HuH-7 (cell line): ENCODE data around the gene DENND2A.
"Not testable (repeated sequence)": the region's sequence is repeated elsewhere in the genome, so short reads cannot be mapped to it uniquely, and the experiment has no call there.

Source experiments
- DNase-seq: peaks from one replicate; pipeline ENCODE4 v3.0.0; 2011; ENCODE audit warnings: low spot score

The DENND2A gene

DNA sequence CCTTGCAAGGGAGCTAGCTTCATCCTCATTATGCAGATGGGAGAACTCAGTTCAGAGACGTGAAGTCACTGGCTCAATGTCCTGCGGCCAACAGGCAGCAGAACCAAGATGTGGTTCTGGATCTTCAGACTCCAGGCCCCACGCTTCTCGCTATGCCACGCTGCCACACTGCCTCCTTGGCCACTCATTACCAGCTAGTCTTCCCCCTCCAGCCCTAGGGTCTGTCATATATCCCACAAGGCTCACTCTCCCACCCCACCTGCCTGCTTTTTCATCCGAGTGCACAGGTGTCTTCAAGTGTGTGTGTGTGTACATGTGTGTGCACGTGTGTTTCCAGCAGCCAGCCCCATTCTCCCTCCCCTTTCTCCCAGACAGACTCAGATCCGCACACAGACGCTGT, 53.4 kb downstream of the DENND2A start:
- no peak for DNase-seq

DNA sequence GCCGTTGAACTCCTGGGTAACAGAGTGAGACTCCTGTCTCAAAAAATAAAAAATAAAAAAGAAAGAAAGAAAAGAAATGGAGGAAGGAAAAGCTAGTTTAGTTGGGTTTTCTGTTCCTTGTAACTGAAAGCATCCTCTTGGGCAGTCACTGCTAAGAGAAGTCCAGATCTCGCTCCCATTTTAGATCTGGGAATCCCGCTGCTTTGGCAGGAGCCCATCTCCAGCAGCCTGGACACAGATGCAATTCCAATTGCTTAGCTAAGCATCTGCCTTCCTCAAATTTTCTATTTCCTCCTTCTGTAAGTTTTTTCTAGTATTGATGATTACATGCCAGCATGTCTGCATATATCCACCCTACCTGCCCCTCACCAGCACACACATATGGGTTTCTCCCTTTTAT, 54.1 kb downstream of the DENND2A start:
- DNase-seq, result no peak

DNA sequence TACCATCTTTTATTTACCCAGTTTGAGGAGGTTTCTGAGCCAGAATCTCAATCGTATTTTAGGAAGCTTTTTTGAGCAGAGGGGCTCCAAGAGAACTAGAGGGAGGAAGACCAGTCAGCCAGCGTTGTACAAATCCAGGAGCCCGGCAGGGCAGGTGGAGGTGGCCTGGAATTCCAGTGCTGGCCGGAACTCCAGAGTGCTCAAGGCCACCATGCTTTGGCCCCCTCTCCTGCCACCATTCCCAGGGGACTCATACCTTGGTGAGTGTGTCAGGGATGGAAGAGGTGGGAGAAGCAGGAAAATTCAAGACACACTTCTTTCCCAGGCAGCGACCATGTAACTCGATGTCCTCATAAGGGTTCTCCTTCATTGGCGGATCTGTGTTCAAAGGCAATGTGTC, 55.3 kb downstream of the DENND2A start:
- DNase-seq, result no peak

DNA sequence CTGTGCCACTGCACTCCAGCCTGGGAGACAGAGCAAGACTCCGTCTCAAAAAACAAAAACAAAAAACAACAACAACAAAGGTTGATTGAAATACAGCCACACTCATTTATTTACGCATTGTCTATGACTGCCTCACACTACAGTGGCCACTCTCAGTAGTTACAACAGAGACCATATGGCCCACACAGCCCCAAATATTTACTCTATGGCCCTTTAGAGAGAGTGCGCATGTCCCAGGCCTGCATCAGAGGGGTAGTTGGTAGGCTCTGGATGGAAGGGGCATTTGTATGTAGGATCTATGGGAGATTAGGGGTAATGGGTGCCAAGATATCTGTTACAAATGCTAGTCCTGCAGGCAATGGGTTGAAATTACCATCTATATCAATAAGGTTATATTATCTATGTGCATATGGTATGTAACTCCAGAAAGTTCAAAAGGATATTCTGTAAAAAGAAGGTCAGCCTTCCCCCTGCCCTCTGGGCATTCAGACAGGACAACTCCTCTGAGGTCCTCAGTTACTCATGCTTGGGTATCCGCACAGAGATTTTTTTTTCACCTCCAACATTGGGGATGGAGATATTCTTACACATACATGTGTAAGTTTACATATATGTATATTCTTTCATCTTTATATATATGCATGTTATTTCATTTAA, 56.3 kb downstream of the DENND2A start:
- no peak for DNase-seq

DNA sequence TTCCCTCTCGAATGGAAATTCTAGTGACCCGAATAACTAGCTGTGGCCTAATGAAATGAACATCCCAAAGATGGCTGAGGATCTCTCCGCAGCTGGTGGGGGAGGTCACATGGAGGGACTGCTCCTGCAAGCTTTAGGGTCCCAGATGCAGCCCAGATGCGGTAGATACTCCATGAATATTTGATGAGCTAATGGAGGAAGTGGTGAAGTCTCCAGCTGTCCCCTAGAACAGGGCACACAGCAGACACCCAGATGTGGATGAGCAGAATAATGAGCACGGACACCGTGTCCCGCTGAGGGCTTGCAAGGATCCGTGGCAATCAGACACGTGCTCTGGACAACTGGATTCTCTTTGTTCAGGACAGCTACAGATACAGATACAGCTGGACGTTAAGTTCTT, 59.2 kb downstream of the DENND2A start:
- DNase-seq, result no peak

DNA sequence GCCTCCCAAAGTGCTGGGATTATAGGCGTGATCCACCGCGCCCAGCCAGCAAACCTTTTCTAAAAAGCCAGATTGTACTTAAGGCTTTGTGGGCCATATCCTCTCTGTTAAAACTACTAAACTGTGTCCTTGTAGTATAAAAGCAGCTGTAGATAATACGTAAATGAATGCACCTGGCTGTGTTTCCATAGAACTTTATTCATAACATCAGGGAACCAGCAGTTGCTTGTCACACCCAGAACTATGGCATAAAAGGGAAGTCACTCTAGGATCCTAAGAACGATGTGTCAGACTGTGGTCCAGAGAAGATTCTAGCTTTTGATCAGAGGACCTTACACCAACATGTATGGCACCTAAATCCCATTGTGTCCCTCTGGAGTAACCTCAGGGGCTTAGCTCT, 63.0 kb downstream of the DENND2A start:
- no peak for DNase-seq

DNA sequence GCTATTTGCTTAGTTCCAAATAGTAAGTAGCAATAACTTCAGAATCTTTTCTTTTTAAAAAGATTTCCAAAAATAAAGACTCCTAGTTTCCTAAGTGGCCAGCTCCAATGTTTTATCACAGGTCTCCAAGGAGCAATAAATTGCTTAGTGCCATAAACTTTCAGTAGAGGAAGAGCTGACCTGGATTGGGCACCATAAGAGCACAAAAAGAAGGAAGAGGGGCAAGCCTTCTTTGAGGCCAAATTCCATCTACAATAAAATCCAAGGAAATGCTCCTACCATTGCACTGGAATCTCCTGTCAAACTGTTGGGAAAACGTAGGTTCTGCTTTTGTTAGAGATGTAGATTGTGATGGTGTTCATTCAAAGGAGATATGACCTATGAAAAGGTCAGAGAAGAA, 64.0 kb downstream of the DENND2A start:
- DNase-seq, result no peak

DNA sequence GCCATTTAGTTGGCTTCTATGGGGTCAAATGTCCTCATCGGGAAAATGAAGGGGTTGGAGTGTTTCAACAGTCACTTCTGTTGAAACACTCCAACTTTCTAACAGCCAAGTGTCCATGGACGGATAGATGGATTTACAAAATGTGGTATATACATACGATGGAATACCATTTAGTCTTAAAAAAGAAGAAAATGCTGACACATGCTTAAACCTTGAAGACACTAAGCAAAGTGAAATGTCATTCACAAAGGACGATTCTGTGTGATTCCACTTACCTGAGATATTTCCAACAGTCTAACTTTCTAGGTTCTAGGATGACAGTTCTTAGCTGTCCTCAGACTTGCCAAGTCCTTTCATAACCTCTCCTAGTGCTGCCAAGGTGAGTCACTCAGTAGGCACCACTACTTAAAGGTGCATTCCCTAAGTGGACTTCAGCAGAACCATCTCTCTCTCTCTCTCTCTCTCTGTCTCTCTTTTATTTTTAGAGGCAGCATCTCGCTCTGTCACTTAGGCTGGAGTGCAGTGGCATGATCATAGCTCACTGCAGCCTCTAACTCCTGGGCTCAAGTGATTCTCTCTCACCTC, 69.0 kb downstream of the DENND2A start:
- DNase-seq, result no peak

DNA sequence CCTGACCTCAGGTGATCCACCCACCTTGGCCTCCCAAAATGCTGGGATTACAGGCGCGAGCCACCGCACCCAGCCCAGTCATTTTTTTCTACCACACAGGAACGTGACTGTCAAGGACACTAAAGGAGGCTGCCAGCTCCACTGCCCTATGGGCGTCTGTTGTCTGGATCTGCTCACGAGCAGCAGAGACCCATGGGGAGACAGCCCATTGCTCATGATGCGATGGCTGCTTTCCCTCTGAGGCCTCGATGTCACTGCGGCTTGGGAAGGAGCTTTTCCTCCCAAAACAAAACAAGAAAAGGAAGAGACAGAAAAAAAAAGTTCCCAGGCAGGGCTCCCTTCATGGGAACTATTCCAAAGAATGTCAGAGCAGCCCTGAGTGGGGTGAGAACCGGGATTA, 70.5 kb downstream of the DENND2A start:
- no peak for DNase-seq

DNA sequence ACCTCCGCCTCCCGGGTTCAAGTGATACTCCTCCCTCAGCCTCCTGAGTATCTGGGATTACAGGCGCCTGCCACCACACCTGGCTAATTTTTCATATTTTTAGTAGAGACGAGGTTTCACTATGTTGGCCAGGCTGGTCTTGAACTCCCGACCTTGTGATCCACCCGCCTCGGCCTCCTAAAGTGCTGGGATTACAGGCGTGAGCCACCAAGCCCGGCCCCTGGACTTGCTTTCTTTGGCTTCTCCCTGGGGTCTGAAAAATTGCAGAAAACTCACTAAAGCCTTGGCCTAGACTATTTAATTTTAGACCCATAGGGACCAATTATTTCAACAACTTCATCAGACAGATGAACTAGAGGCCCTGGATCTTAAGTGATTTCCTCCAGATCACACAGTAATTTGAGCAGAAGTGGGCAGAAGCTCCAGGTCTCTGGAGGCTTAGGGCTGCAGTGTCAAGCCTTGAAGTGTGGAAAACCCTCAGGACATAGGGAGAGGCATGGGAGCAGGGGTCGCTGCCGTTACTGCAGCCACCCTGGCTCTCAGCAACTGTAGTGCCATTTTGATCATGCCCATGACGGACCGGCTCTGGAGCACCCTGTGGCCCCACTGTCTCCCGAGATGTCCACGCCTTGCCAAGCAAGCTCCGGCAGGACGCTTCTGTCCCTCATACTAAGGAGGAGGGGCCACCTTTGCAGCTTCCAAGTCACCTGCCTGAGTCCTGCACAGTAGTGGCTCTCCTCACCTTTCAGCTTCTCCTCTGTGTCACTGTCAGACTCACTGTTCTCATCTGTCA, 72.4 kb downstream of the DENND2A start:
- DNase-seq, result no peak

DNA sequence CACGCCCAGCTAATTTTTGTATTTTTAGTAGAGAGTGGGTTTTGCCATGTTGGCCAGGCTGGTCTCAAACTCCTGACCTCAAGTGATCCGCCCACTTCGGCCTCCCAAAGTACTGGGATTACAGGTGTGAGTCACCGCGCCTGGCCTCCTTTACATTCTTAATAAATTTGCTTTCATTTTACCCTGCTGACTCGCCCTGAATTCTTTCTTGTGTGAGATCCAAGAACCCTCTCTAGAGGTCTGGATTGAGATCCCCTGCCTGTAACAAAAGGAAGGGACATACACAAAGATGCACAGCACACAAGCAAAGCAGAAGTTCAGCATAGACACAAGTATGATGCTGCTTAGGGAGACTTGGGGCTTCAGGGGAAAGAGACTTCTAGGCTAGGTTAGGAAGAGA, 74.4 kb downstream of the DENND2A start:
- DNase-seq, result not testable (repeated sequence)

DNA sequence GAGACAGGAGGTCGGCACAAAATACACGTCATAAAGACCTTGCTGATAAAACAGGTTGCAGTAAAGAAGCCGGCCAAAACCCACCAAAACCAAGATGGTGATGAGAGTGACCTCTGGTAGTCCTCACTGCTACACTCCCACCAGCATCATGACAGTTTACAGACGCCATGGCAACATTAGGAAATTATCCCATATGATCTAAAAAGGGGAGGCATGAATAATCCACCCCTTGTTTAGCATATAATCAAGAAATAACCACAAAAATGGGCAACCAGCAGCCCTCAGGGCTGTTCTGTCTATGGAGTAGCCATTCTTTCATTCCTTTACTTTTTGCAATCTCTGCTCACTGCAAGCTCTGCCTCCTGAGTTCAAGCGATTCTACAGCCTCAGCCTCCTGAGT, 74.9 kb downstream of the DENND2A start:
- DNase-seq, result not testable (repeated sequence)

DNA sequence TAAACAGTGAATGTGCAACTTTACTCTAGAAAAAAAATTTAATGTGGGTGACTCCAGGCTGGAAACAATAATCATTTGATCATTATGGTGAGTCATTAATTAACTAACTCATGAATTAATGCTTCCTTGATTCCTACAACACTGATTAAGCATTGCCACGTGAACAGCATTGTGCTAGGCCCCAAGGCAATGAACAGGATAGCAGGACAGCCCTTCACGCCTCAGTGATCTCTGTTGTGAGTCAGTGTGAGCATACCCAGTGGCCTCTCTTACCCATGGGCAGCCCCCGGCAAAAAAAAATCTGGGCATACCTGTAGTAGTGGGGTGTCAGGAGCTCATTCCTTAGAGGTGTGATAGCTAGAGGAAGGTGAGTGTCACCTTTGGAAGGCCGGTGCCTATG, 76.0 kb downstream of the DENND2A start:
- DNase-seq, result no peak

DNA sequence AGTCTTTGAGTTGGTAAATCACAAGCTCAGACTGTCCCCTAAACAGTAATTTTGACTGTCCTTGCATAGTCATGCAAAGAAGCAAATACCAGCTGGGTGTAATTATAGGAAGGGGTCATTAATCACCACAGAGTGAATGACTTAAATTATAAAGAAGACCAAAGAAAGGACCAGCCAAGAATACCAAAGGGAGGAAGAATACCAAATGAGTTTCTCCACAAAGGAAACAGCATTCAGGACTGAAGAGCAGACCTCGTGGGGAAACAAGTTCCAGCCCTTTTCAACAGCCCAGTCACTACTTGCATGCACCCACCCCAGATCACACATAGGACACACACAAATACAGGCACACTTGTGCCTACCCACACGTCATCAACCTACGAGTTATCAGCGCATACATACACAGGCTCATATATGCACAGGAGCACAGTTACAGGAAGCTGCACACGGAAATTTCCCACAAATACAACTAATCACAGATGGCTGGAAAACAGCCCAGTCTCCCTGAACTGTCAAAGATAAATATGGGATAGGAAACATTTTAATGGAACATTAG, 77.6 kb downstream of the DENND2A start:
- no peak for DNase-seq

DNA sequence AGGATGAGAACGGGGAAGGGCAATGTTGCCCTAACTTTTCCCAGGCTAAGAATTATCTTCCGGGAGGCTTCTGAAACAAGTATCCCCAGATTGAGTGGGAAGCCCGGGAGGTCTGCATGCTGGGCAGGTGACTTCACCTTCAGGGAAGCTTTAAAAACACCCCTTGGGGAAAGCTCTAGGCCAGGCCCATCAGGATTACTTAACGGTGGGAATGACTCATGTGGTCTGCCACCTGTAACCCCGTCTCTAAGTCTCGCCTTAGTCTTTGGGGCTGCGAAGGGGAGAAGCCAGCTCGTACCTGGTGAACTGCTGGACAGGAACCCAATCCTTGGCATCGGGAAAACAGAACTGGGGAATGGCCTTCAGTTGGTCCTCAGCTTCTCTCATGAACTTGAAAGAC, 81.2 kb downstream of the DENND2A start:
- no peak for DNase-seq

DNA sequence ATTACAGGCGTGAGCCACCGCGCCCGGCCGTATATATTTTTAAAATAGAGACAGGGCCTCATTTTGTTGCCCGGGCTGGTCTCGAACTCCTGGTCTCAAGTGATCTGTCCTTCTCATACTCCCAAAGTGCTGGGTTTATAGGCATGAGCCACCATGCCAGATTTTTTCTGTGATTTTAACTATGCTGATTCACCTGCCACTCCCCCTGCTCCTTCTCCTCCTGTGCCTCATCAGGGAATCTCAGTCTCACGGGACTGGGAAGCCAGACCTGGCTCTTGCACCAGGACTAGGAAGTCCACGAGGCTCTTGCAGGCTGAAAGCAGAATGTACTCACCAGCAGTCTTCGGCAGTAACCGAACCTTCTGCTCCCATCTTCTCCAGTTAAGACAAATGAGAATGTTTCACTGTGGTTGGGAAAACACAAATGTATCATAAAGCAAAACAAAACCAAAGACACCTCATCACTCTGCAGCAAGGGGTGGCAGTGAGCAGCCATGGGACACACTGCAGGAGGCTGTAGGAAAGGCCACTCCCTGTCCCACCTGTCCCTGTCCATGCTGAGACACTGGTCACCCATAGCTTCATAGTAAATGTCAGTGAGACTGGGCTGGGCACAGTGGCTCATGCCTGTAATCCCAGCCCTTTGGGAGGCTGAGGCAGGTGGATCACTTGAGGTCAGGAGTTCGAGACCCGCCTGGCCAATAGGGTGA, 82.6 kb downstream of the DENND2A start:
- no peak for DNase-seq

DNA sequence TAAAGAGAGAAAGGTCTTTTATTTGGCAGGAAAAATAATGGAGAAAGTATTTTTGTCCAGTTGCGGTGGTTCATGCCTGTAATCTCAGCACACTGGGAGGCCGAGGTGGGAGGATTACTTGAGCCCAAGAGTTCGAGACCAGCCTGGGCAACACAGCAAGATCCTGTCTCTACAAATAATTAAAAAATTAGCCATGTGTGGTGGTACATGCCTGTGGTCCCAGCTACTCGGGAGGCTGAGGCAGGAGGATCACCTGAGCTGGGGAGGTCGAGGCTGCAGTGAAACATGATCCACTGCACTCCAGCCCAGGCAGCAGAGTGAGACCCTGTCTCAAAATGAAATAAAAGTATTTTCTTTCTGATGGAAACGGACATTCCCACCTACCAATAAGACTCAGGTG, 83.5 kb downstream of the DENND2A start:
- no peak for DNase-seq

DNA sequence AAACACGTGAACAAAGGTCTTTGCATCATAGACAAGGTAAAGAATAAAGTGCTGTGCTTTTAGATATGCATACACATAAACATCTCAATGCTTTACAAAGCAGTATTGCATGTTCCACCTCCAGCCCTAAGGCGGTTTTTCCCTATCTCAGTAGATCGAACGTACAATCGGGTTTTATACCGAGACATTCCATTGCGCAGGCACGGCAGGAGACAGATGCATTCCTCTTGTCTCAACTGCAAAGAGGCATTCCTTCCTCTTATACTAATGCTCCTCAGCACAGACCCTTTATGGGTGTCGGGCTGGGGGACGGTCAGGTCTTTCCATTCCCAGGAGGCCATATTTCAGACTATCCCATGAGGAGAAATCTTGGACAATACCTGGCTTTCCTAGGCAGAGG, 87.4 kb downstream of the DENND2A start:
- DNase-seq, result not testable (repeated sequence)

DNA sequence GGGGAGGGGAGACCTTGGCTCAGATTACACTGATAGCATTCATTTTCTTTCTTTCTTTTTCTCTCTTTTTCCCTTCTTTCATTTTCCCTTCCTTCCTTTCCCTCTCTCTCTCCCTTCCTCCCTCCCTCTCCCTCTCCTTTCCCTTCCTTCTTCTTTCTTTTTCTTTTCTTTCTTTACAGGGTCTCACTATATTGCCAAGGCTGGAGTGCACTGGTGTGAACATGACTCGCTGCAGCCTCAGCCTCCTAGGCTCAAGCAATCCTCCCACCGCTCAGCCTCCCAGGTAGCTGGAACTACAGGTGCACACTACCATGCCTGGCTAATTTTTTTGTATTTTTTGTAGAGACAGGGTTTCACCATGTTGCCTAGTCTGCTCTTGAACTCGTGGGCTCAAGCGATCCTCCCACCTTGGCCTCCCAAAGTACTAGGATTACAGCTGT, 88.4 kb downstream of the DENND2A start:
- no peak for DNase-seq

DNA sequence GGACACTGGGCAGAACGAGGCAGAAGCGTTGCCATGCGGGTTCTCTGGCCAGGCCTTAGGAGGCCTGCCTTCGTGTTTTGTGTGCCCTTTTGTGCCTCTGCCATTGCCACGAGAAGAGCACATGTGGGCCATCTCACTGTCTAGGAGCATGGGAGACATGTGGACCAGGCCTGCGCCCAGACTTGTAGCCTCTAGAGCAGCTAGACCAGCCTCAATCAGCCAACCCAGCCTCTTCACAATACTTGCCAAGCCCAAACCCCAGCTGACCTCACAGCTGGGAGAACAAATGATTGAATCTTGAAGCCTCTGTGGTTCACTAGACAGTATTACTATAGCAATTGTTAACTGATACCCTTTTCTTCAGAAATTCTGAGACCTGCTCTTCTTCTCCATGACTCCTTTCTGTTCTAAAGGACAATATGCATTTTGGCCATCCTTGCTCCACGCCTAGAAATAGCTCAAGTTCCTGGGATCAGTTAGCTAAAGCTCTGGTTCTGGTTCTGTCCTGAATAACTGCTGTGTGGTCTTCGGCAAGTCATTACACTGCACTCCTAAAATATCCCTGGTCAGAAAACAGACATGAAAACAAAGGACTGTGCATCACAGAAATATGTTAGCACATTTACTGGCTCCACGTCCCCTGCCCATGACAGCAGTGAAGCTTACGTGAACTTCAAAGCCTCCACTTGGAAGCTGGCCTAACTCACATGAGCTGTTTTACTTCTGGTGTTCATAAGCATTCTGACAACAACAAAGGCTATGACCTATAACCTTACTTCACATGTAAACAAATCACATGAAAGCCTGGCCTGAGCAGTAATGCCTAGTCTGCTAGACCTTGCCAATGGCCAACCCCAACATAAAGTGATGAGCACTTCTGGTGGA, 89.0 kb downstream of the DENND2A start:
- no peak for DNase-seq

DNA sequence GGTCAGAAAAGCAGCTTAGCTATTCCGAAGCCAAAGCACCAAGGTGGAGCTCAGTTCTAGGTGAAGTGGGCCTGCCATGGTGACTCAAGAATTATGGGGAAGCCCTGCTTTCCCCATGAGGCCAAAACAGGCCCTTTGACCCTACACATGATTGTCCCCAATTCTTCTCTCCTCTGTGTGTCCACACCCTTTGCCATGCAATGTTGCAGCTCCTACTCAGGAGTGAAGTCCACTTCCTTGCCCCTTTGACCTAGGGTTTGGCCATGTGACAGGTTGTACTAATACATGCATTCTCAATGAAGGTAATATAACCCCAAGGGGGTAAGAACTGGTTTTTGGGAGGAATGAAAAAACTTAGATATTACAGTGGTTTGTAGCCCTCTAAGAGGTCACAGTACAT, 93.7 kb downstream of the DENND2A start:
- no peak for DNase-seq
